Endothelial cell of umbilical vein (primary cell): ENCODE results near the gene TTL. TPM values are rescaled to one million over a fixed set of nuclear protein-coding genes. Genes with fewer than 3 reads are reported as not detected.

ENCODE experiments used
- BruUV-seq: library from RNA; stranded (reverse); fragments of 400-500 nt; replicated peaks from 2 replicates; lab custom pipeline; 2021; lab: Mats Ljungman, UMichigan
- CTCF ChIA-PET: fragments of 300-600, 350-600 bp; sonication (Branson Sonifier 250); formaldehyde crosslinking; loops from one replicate; lab custom pipeline; 2021; ENCODE audit warnings: antibody characterized with exemption, inconsistent platforms; lab: Charles Lee
- POLR2A ChIA-PET: fragments of 300-600, 350-600 bp; sonication (Branson Sonifier 250); formaldehyde crosslinking; loops from one replicate; lab custom pipeline; 2021; ENCODE audit warnings: antibody characterized with exemption, inconsistent platforms; lab: Charles Lee
- DNase-seq: peaks from one replicate; pipeline ENCODE4 v3.0.0-alpha.2; 2011; ENCODE audit warnings: low read depth, low spot score
- FAIRE-seq: peaks from 2 replicates; lab custom pipeline; 2011; peaks lifted over from hg19 to GRCh38; lab: Jason Lieb, UNC
- H2AFZ ChIP-seq: 2 replicates; pipeline ENCODE4 v1.6.0; 2012; ENCODE audit warnings: low read depth, low read length, control low read depth, inconsistent platforms
- H3K27ac ChIP-seq: 2 replicates; pipeline ENCODE4 v1.5.1; 2011; ENCODE audit warnings: low read depth, mild to moderate bottlenecking, control low read depth, low read length, moderate library complexity; ENCODE audit not compliant: insufficient read depth
- H3K27me3 ChIP-seq, 2 experiments: 2 replicates each; pipeline versions ENCODE4 v1.6.0 to v1.6.1; 2011; ENCODE audit warnings: low read length in 2 of 2, mixed read lengths in 1 of 2; ENCODE audit not compliant: control insufficient read depth in 2 of 2, insufficient read depth in 2 of 2
- H3K36me3 ChIP-seq, 2 experiments: 2 replicates in 1 of 2; 3 replicates in 1 of 2; pipeline ENCODE4 v1.5.1; 2011; ENCODE audit warnings: low read length in 2 of 2, mild to moderate bottlenecking in 1 of 2, moderate library complexity in 1 of 2; ENCODE audit not compliant: control insufficient read depth in 2 of 2, insufficient read depth in 2 of 2; ENCODE audit errors: extremely low read depth in 1 of 2
- H3K4me1 ChIP-seq: 3 replicates; pipeline ENCODE4 v1.5.1; 2011; ENCODE audit warnings: mild to moderate bottlenecking, low read length; ENCODE audit not compliant: control insufficient read depth, insufficient read depth; ENCODE audit errors: extremely low read depth
- H3K4me2 ChIP-seq: 2 replicates; pipeline ENCODE4 v1.6.1; 2011; ENCODE audit warnings: low read length, control low read depth, mixed read lengths; ENCODE audit not compliant: insufficient read depth
- H3K4me3 ChIP-seq, 3 experiments: fragments of 200-600 bp in 1 of 3; sonication (generic), shearing (Covaris generic) in 1 of 3; replicated peaks in 1 of 3; 2 replicates each; pipeline ENCODE4 v1.5.1; 2011 to 2016; ENCODE audit warnings: control low read depth in 3 of 3, low read length in 3 of 3, mild to moderate bottlenecking in 2 of 3, inconsistent platforms in 1 of 3, low read depth in 1 of 3, moderate library complexity in 1 of 3; ENCODE audit not compliant: insufficient read depth in 1 of 3
- H3K79me2 ChIP-seq: 2 replicates; pipeline ENCODE4 v1.6.0; 2012; ENCODE audit warnings: low read length, inconsistent platforms; ENCODE audit not compliant: control insufficient read depth, insufficient read depth
- H3K9ac ChIP-seq: replicated peaks from 2 replicates; pipeline ENCODE3; 2011; ENCODE audit warnings: low read length, control low read depth; ENCODE audit not compliant: insufficient read depth; ENCODE audit errors: extremely low read depth
- H3K9me1 ChIP-seq: replicated peaks from 3 replicates; pipeline ENCODE4 v1.6.0; 2011; ENCODE audit warnings: mild to moderate bottlenecking, low read length; ENCODE audit not compliant: control insufficient read depth, insufficient read depth; ENCODE audit errors: extremely low read depth
- H3K9me3 ChIP-seq: replicated peaks from 2 replicates; pipeline ENCODE4 v1.5.1; 2012; ENCODE audit warnings: low read length, inconsistent platforms; ENCODE audit not compliant: control insufficient read depth, insufficient read depth
- H4K20me1 ChIP-seq: replicated peaks from 2 replicates; pipeline ENCODE3; 2011; ENCODE audit warnings: mild to moderate bottlenecking, low read length; ENCODE audit not compliant: control insufficient read depth, insufficient read depth; ENCODE audit errors: extremely low read depth
- EZH2 ChIP-seq: IDR thresholded peaks from 2 replicates; pipeline ENCODE4 v1.6.1; 2012; ENCODE audit warnings: borderline replicate concordance, low read depth, mild to moderate bottlenecking, moderate library complexity, low read length, inconsistent platforms; ENCODE audit not compliant: severe bottlenecking
- FOS ChIP-seq: IDR thresholded peaks from 2 replicates; pipeline ENCODE4 v1.6.1; 2011; ENCODE audit warnings: mild to moderate bottlenecking, low read length, moderate library complexity, borderline replicate concordance; ENCODE audit not compliant: insufficient read depth
- GATA2 ChIP-seq: IDR thresholded peaks from 2 replicates; pipeline ENCODE4 v1.7.0; 2011; ENCODE audit warnings: low read depth, mild to moderate bottlenecking, moderate library complexity, mixed read lengths, low read length; ENCODE audit not compliant: insufficient read length, insufficient read depth
- JUN ChIP-seq: IDR thresholded peaks from 2 replicates; pipeline ENCODE4 v1.6.1; 2011; ENCODE audit warnings: borderline replicate concordance, low read depth; ENCODE audit not compliant: insufficient read length, insufficient read depth
- MYC ChIP-seq: IDR thresholded peaks from one replicate; pipeline ENCODE4 v1.6.1; 2011; ENCODE audit warnings: mild to moderate bottlenecking, low read depth, low read length
- POLR2A ChIP-seq: IDR thresholded peaks from 2 replicates; pipeline ENCODE4 v1.6.1; 2012; ENCODE audit warnings: low read depth, mild to moderate bottlenecking, control low read depth, low read length
- POLR2AphosphoS5 ChIP-seq: IDR thresholded peaks from 2 replicates; pipeline ENCODE4 v1.6.1; 2012; ENCODE audit warnings: low read depth, mild to moderate bottlenecking, control low read depth, low read length, moderate library complexity; ENCODE audit not compliant: insufficient read depth
- dilution Hi-C: fragments of 300-500 bp; cut with MboI; formaldehyde crosslinking; loops from one replicate; pipeline ENCODE4 v1.15.0; 2019; ENCODE audit warnings: low sequenced_read_pairs; ENCODE audit not compliant: extremely low pct_ligation_motif_present
- intact Hi-C: fragments of 100-400 bp; cut with micrococcal nuclease; formaldehyde crosslinking; loops from one replicate; pipeline ENCODE4 v1.10.0; 2022
- polyA plus RNA-seq, 4 experiments: library from polyadenylated mRNA; depleted of rRNA in 3 of 4; stranded (reverse) in 3 of 4; unstranded in 1 of 4; fragments of >200 nt; gene quantifications; 2 replicates each; pipeline versions ENCODE4 v1.2.1 to v1.2.3, GENCODE V29; 2011 to 2012; ENCODE audit warnings: missing spikeins in 1 of 4
- total RNA-seq: library from RNA; stranded (reverse); gene quantifications from 2 replicates; pipeline ENCODE4 v1.2.3, GENCODE V29; 2021
- TF ChIP-seq, protein P1 (sequence below): IDR thresholded peaks from 2 replicates; pipeline ENCODE4 v1.6.1; 2011; ENCODE audit not compliant: insufficient read depth, insufficient read length
- TF ChIP-seq, protein P2 (sequence below), 2 donors: IDR thresholded peaks; 1 replicate in 1 of 2; 2 replicates in 1 of 2; pipeline ENCODE4 v1.5.1; 2011; ENCODE audit warnings: low read length in 2 of 2, mild to moderate bottlenecking in 2 of 2, moderate library complexity in 2 of 2, control low read depth in 1 of 2, inconsistent platforms in 1 of 2, low read depth in 1 of 2; ENCODE audit not compliant: insufficient read depth in 1 of 2; ENCODE audit errors: extremely low read depth in 1 of 2

TTL gene
- total and polyA plus RNA-seq, 2 donors (not counting 3 experiments of a cell fraction or from before 2014, with no cell fraction given): 21.9 to 66.8 TPM

DNA sequence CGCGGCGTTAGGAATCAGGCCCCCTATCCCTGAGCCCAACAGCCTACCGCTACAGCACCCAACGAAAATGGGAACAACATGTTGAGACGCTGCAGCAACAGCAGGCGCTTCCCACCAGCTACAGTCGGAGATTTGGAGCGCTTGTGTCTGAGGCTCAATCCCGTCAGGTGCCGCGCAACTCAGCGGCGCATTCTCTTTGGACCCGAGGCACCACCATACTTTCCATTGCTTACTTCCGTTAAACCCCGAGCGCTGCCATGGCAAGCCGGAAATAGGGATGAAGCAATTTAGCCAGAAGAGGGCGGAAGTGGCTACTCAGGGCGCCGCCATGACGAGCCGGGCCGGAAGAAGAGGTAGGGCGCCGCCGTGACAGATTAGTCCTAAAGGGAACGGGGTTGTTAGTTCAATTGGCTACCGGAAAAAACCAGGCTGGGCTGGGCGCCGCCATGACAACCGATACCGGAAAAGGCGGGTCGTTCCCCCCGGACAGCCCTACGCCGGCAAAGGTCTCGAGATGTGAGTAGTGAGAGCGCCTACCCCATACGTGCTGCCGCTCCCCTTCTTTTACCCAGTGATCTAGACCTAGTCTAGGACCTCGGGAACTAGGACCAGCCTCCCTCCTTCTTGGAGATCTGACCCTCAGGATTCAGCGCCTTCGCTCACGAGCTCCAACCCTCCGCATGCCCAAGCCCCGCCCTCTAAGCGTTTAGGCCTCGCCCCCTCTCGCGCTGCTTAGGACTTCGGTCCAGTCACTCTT is 102.4 kb downstream of the TTL start, which contains the start of gene CHCHD5:
Gene CHCHD5, plus strand, starts transcription at position 476 of the 757 bp plus-strand sequence. Its CDS starts 39 bp downstream, at position 515.
- Histone ChIP-seq H3K4me2 (peak within 1 kb of the TSS; percentile 75), H2AFZ (peak within 1 kb of the TSS; percentile 74), H3K4me1 (peaks cover 14% of the 10 kb centered on the region), H3K4me3 (peak within 1 kb of the TSS; percentile 1 to 78 (median 61)), H3K79me2 (no peaks in the 10 kb centered on the region), H3K9me3 (no peaks in the 10 kb centered on the region), H3K27ac (peak within 1 kb of the TSS; percentile 76), H3K27me3 (no peaks in the 10 kb centered on the region), H3K9me1 (no peaks in the 10 kb centered on the region), H3K36me3 (no peaks in the 10 kb centered on the region), H4K20me1 (no peaks in the 10 kb centered on the region), H3K9ac (peak within 1 kb of the TSS; percentile 72)
- POLR2A ChIA-PET: interaction anchor here (0.6 to 1.1 kb wide), 3 partner anchors 15 to 142 kb away, joined by 3 read pairs; partner anchors contain the start of gene SLC20A1
- TF ChIP-seq, protein P1, sequence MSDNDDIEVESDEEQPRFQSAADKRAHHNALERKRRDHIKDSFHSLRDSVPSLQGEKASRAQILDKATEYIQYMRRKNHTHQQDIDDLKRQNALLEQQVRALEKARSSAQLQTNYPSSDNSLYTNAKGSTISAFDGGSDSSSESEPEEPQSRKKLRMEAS: no peak
- no peak for TF ChIP-seq EZH2
- no peak for TF ChIP-seq FOS
- TF ChIP-seq POLR2A: peak; percentile 96
- no peak for TF ChIP-seq MYC
- no peak for TF ChIP-seq GATA2
- TF ChIP-seq JUN: peak; percentile 64
- TF ChIP-seq, protein P2, sequence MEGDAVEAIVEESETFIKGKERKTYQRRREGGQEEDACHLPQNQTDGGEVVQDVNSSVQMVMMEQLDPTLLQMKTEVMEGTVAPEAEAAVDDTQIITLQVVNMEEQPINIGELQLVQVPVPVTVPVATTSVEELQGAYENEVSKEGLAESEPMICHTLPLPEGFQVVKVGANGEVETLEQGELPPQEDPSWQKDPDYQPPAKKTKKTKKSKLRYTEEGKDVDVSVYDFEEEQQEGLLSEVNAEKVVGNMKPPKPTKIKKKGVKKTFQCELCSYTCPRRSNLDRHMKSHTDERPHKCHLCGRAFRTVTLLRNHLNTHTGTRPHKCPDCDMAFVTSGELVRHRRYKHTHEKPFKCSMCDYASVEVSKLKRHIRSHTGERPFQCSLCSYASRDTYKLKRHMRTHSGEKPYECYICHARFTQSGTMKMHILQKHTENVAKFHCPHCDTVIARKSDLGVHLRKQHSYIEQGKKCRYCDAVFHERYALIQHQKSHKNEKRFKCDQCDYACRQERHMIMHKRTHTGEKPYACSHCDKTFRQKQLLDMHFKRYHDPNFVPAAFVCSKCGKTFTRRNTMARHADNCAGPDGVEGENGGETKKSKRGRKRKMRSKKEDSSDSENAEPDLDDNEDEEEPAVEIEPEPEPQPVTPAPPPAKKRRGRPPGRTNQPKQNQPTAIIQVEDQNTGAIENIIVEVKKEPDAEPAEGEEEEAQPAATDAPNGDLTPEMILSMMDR (IDR thresholded peaks at IDR 0.05; ENCODE audit: extremely low read depth in 1 of 2, insufficient read depth in 1 of 2, low read depth in 1 of 2, low read length in 2 of 2): no peak
- peak; percentile 92 for TF ChIP-seq POLR2AphosphoS5
- dilution Hi-C loops (no loop called here), intact Hi-C loops (loop anchor here (1.0 to 5.0 kb wide), 9 partner anchors 43 to 697 kb away; partner anchors contain the start of genes SLC20A1, TMEM87B and ZC3H6)
- CTCF ChIA-PET: interaction anchor here (1.0 to 2.5 kb wide), 4 partner anchors 13 to 142 kb away, joined by 4 to 9 read pairs (median 4); no protein-coding TSS in a partner anchor
- peak; percentile 97 for FAIRE-seq
- no TSS peak for BruUV-seq
- peak; percentile 94 for DNase-seq
